Measurements from ENCODE around the gene TOR4A.

DNA sequence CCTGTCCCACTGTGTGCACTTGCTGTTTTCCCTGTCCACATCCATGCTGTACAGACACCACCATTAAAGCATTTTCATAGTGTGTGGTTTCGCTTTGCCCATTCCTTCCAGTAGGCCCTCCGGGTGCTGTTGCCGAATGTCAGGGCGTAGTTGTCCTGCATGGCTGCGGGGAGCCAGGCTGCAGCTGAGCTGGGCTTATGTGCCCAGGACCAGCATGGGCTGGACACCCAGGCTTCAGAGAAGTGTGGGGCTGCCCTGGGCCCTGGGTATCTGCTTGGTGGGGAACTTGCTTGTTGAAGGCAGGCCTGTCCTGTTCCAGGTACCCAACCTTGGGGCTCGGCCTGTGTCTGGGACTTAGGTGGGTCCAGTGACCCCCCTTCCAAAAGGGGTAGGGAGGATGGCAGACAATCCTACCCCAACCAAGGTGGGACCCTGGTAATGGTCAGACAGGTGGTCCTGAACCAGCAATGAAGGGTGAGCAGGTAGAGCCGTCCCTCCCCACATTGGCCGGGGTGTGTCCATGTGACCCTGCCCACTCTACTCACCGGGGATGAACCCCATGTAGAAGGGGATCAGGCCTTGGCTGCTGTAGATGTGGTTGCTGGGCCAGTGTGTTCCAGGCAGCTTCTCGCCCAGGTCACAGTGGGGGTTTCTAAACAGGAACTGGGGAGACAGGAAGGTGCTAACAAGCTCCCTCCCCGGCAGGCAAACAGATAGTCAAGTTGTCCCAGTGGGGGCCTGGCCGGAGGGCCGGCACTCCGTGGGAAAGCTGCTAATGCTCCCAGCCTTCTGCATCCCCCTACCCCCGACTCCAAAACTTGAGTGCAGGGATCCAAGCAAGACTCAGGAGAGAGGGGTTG lies 33.7 kb upstream of the TOR4A start:
- TF ChIP-seq POLR2AphosphoS5 (IDR thresholded peaks at IDR 0.05; ENCODE audit: low read depth, low read length) (peak; percentile 71; the same call in 1 of the 2 replicates), POLR2A (IDR thresholded peaks at IDR 0.05; ENCODE audit: low read depth, low read length) (peak; percentile 84)

Data from GM12891 (cell line).